NOMO-1 treated with DMSO at 0.1 percent for 48 hours (cell line): ENCODE measurements around the gene AEBP1.

Source experiments
- DNase-seq: peaks from one replicate; lab custom pipeline; 2025; ENCODE audit not compliant: unreplicated experiment; lab: John Stamatoyannopoulos, UW

The AEBP1 gene

DNA sequence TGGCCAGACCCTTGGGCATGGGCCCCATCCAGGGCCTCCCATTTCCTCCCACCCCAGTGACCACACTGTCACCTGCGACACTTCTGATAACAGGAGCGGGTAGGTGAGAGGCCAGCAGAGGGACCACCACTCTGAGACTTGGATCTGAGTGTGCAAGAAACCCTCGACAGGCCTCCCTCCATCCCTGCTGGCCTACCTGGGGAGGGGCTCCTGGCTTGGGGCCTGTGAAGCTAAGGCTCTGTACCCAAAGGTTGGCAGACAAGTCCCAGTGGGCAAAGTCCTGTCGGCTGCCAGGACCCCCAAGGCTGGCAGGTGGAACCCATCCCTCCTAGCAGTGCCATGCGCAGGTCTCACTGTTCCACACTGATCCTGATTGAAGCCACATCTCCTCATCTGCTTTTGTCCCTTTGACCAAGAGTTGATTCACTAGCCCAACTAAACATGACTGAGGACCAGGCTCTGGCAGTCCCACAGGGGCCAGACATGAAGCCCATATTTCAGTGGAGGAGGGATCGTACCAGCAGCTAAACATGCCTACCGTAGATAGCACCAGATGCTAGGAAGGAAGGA lies 37.6 kb upstream of the AEBP1 start:
- DNase-seq = no peak

- DNase-seq = no peak
Measured at GRCh38 chr7:44067064-44067951, 36.8 kb upstream of the AEBP1 start.

DNA sequence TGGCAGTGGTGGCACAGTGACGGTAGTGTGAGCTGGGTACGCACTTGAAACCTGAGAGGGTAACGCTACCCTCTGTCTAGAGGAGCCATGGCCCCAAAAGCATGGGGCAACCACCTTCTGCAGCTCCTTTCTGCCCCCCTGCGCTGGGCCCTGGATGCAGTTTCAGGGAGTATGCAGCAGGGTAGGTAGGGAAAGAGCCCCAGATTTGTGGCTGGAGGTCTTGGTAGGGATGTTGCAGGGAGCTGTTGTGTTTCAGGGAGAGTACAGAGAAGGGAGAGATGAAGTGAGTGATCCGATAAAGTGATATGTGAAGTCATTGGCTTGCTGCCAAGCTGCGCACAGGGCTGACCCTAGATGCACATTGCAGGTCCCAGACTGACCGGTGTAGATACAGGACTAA lies 36.1 kb upstream of the AEBP1 start:
- DNase-seq = no peak

DNA sequence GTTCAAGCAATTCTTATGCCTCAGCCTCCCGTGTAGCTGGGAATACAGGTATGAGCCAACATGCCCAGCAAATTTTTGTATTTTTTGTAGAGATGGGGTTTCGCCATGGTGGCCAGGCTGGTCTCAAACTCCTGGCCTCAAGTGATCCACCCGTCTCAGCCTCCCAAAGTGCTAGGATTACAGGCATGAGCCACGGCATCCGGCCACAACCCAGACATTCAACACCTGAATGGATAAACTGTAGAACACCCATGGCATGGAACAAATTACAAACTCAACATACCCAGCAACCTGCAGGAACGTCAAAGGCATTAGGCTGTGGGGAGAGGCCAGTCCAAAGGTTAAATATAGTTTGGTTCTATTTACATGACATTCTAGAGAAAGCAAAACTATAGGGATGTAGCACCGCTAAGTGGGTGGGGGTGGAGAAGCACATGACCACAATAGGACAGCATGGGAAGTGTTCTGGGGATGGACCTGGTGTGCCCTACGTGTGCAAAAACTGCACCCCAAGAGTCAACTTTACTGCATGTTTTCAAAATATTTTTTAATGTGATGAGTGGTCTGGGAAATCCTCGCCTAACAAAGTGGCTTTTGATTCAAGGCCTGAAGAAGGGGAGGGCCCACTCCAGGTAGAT lies 32.3 kb upstream of the AEBP1 start:
- DNase-seq = no peak

- no peak for DNase-seq
Measured at GRCh38 chr7:44072364-44073231, 31.5 kb upstream of the AEBP1 start.

- DNase-seq = peak; percentile 86
Measured at GRCh38 chr7:44073664-44074348, 30.3 kb upstream of the AEBP1 start.

GRCh38 chr7:44074349-44074695 lies 29.8 kb upstream of the AEBP1 start:
- no peak for DNase-seq

GRCh38 chr7:44075296-44076075 lies 28.7 kb upstream of the AEBP1 start:
- DNase-seq = no peak

DNA sequence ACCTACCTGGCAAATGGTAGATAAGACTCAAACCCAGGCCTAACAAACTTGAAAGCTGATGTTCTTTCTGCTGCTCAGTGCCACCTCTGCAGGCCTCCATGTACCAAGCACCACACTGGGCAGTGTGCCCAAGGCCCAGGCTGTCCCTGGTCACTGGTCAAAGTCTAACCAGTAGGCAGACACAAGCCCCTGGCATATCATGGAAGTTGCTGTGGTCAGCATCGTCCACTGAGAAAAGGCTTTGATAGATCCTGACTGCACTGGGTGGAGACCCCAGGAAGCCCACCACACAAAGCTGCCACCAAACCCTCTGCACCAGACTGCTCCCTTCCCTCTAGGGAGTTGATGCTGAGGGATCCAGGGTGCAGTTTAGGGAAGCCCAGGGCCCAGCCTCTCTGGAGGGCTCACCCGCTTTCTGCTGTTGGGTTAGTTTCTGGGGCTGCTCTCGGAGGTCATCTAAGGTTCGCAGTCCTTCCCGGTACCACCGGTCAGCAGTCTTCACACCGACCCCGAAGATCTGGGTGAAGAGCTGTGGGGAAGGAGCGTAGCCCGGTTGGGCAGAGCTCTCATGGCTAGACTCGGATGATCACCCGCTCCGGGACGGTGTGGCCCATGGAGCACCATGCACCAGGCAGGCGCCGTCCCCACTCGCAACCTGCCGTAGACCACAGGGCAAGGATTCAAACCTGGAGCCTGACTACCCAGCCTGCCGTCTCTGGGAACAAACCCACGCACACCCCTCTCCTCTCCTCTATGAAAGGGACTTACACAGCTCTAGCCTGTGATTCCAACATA lies 27.8 kb upstream of the AEBP1 start:
- no peak for DNase-seq

GRCh38 chr7:44077061-44077460 lies 27.1 kb upstream of the AEBP1 start:
- no peak for DNase-seq

DNA sequence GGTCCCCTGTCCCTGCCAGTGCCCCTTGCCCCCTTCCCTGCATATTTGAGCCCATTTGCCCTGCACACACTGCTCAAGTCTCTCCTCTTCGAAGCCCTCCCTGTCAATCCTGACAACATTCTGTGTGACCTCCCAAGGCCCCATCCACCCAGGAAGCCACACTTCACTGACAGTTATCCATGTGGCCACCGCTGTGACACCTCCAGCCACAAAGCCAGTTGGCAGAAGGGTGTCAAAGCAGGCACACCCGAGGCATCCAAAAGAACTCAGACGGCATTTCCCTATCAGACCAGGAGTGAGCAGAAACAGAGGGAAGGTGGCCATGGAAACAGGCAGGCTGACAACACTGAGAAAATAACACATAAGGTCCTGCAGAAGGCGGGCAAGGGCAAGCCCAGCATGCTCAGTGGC lies 26.5 kb upstream of the AEBP1 start:
- no peak for DNase-seq

DNA sequence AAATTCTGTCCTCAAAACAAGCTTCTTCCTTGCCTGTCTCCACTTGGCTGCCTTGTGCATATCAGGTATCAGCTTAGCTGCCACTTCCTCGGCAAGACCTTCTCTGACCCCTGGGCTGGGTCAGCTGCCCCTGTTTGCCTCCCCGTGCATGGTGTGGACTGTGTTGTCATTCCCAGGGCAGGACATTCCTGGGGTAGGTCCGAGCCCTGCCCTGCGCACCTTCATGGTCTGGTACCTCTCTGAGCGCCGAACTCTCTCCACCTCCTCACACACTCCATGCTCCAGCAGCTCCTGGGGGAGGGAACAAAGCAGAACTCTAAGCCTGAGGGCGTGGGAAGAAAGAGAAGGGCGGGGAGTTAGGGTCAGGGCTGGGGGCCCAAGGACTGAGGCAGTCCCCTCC lies 25.6 kb upstream of the AEBP1 start:
- no peak for DNase-seq

DNA sequence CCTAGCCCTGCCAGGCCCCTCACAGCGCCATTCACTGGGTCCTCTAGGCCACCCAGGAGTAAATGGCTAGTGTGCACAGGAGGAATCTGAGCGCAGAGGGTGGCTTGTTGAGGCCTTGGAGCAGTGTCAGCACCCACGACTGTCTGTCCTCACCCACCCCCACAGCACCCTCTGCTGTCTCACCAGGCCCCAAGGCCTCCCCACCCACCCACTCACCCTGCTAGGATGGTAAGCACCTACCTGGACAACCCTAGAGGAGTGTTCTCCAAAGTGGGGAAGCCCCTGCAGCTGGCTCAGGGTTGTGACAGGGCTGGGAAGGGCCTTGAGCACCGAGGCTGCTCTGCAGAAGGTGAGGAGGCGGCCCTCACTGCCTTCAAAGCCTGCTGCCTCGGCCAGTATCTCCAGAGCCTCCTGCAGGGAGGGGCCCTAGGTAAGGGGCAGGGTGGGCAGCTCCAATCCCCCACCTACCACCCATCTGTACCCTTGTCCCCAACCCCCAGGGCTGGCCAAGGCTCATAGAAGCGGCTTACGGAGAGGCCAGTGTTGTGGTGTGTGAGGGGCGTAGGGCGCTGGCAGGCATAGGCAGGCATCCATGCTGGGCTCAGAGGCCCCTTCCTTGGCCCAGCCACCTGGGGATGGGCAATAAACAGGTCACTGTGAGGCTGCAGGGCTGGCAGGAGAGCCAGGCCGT lies 24.7 kb upstream of the AEBP1 start:
- DNase-seq = no peak

DNA sequence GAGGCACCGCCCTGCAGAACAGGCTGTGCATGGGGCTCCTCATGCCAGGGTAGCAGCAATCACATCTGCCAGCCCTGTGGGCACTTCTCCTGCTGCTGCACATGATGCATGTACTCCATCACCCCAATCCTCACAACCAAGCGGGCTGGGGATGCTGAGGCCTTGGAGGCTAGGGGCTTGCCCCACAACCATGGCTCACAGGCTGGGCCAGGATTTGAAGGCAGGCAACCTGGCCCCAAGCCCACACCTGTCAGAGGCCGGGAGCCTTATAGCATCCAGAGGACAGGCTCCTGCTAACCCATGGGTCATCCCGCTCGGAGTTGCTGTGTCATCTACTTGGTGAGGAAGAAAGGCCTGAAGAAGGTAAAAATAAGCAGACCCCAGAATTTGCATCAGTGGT lies 24.0 kb upstream of the AEBP1 start:
- DNase-seq = no peak

DNA sequence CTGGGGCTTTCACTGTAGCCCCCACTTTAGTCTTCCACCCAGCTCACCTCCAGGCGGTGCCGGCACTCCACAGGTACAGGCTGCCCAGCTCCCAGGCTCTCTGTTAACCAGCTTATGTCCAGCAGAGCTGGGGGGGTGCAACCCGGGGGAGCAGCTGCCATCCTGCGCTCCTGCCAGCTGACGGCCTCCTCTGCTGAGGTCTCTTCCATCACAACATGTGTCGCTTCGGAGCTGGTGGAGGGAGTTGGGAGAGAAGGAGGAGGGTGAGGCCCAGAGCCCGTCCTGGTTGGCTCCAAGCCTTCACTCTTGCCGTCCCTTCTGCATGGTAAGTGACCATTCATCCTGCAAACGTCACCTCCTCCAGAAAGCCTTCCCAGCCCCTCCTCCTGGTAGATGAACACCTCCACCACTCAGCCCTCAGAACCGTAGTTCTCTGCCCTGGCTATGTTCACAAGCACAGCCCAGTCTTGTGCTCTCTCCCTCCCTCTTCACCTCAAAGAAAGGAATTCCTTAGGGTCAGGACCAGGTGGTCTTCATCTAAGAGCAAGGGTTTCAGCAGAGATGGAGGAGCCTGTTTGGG lies 23.4 kb upstream of the AEBP1 start:
- no peak for DNase-seq

GRCh38 chr7:44081266-44081748 lies 22.8 kb upstream of the AEBP1 start:
- peak; percentile 15 for DNase-seq

DNA sequence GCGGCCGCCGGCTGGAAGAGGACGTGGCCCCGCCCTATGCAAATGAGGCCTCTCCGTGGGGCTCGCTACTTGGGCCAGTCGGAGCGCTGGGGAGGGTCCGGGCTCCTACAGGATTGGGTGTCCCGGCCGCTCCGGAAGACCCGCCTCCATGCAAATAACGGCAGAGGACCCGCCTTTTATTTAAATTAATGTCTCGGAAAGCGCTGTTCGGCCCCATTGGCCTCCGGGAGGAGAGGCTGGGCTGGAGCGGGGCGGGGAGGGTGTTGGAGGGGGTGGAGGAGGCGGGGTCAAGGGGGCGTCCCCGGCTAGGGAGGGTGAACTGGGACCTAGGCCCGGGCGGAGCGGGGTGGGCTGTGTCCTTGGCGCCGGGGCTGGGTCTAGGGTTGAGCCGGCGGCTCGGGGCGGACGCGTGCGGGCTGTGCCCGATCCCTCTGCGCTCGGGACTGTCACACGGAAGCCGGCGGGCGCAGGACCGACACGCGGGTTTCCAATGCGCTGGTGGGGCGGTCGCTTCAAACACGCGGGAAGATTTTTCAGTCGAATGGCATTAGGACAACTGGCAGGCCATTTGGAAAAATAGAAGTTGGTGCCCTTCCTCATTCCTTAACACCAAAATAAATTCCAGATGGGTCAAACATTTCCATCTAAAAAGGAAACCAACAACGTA lies 21.5 kb upstream of the AEBP1 start:
- peak; percentile 99 for DNase-seq

GRCh38 chr7:44083796-44084195 lies 20.3 kb upstream of the AEBP1 start:
- DNase-seq = no peak
